GM12875 (cell line): Measurements from ENCODE around the gene PORCN.

ENCODE experiments used
- H3K4me3 ChIP-seq: one replicate; pipeline ENCODE4 v1.5.1; 2011; ENCODE audit warnings: low read depth, low read length, control low read depth
- TF ChIP-seq, protein P1 (sequence below): IDR thresholded peaks from 2 replicates; pipeline ENCODE4 v1.5.1; 2011; ENCODE audit warnings: low read depth, mild to moderate bottlenecking, control low read depth, inconsistent platforms, low read length, moderate library complexity, borderline replicate concordance; ENCODE audit not compliant: insufficient read depth

Gene PORCN

GRCh38 chrX:48493890-48494364, 14.9 kb upstream of the PORCN start:
- no peak overlapping the region for H3K4me3 ChIP-seq
- TF ChIP-seq, protein P1, sequence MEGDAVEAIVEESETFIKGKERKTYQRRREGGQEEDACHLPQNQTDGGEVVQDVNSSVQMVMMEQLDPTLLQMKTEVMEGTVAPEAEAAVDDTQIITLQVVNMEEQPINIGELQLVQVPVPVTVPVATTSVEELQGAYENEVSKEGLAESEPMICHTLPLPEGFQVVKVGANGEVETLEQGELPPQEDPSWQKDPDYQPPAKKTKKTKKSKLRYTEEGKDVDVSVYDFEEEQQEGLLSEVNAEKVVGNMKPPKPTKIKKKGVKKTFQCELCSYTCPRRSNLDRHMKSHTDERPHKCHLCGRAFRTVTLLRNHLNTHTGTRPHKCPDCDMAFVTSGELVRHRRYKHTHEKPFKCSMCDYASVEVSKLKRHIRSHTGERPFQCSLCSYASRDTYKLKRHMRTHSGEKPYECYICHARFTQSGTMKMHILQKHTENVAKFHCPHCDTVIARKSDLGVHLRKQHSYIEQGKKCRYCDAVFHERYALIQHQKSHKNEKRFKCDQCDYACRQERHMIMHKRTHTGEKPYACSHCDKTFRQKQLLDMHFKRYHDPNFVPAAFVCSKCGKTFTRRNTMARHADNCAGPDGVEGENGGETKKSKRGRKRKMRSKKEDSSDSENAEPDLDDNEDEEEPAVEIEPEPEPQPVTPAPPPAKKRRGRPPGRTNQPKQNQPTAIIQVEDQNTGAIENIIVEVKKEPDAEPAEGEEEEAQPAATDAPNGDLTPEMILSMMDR, result no peak

DNA sequence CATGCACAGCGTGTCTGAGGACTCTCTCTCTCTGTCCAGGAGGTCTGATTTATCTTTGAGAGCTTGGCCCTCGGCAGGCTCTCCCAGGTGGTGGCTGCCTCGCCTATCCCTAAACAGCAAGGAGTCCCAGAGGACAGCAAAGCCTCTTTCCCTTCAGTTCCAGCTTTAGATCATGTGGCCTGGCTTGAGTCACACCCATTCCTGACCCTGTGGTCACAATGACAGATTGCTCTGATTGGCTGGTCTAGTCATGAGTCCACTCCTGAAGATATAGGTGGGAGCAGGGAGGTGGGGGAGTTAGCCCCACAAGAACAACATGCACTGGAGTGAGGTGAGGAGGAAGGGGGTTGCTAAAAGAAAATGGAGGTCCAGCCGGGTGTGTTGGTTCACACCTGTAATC, 12.1 kb upstream of the PORCN start:
- no peak overlapping the region for H3K4me3 ChIP-seq
- TF ChIP-seq, protein P1, result no peak

GRCh38 chrX:48497871-48498270, 10.9 kb upstream of the PORCN start:
- no peak overlapping the region for H3K4me3 ChIP-seq

GRCh38 chrX:48498374-48498809, 10.4 kb upstream of the PORCN start:
- H3K4me3 ChIP-seq, result no peak overlapping the region
- TF ChIP-seq, protein P1, result no peak

More at GRCh38 chrX:48497871-48498270, 10.9 kb upstream of the PORCN start:
- TF ChIP-seq, protein P1, result no peak

DNA sequence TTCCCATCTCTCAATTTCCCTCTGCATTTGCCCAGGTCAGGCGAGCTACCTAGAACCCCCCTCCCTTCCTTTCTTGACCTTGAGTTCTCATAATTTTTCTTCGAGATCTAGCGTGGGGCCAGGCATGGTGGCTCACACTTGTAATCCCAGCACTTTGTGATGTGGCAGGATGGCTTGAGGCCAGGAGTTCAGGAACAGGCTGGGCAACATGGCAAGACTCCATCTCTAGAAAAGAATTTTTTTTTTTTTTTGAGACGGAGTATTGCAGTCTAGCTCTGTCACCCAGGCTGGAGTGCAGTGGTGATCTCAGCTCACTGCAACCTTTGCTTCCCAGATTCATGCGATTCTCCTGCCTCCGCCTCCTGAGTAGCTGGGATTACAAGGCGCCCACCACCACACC, 4.5 kb upstream of the PORCN start:
- H3K4me3 ChIP-seq, result no peak overlapping the region

DNA sequence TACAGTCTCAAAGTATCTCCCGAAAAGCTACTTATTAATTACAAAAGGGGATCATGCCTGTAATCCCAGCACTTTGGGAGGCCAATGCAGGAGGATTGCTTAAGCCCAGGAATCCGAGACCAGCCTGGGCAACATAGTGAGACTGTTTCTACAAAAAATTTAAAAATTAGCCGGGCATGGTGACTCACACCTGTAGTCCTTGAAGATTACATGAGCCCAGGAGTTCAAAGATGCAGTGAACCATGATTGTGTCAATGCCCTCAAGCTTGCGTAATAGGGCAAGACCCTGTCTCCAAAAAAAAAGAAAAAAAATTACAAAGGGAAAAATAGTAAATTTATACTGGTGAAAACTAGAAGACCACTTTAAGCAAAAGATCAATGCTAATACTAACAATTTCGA, 3.3 kb upstream of the PORCN start:
- TF ChIP-seq, protein P1, result no peak
- no peak overlapping the region for H3K4me3 ChIP-seq

More for the DNA sequence above, 4.5 kb upstream of the PORCN start:
- TF ChIP-seq, protein P1, result no peak

- H3K4me3 ChIP-seq, result no peak overlapping the region
- TF ChIP-seq, protein P1, result no peak
Observed at GRCh38 chrX:48507246-48507645, 1.5 kb upstream of the PORCN start.
